Stimulated activated CD4-positive, alpha-beta T cell treated with anti-CD3 and anti-CD28 coated beads, Interleukin-1b, Interleukin-23, amount 100 ng/mL, for 1 hour (primary cell): ENCODE data around the gene H2AZ2.
"Not testable (repeated sequence)": the region's sequence is repeated elsewhere in the genome, so short reads cannot be mapped to it uniquely, and the experiment has no call there.

Source experiments
- DNase-seq, 2 donors: peaks; one replicate each; pipeline ENCODE4 v3.0.0-alpha.2; 2020; ENCODE audit warnings: low read depth in 2 of 2

Gene H2AZ2

DNA sequence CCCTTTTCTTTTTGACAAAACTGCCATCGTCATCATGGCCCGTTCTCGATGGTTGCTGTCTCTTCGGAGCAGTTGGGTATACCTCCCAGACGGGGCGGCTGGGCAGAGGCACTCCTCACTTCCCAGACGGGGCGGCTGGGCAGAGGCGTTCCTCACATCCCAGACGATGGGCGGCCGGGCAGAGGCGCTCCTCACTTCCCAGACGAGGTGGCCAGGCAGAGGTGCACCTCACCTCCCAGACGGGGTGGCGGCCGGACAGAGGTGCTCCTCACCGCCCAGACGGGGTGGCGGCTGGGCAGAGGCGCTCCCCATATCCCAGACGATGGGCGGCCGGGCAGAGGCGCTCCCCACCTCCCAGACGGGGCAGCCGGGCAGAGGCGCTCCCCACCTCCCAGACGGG, 22.9 kb upstream of the H2AZ2 start:
- DNase-seq, result not testable (repeated sequence)

DNA sequence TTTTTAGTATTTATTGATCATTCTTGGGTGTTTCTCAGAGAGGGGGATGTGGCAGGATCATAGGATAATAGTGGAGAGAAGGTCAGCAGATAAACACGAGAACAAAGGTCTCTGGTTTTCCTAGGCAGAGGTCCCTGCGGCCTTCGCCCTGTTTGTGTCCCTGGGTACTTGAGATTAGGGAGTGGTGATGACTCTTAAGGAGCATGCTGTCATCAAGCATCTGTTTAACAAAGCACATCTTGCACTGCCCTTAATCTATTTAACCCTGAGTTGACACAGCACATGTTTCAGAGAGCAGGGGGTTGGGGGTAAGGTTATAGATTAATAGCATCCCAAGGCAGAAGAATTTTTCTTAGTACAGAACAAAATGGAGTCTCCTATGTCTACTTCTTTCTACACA, 22.4 kb upstream of the H2AZ2 start:
- not testable (repeated sequence) for DNase-seq

DNA sequence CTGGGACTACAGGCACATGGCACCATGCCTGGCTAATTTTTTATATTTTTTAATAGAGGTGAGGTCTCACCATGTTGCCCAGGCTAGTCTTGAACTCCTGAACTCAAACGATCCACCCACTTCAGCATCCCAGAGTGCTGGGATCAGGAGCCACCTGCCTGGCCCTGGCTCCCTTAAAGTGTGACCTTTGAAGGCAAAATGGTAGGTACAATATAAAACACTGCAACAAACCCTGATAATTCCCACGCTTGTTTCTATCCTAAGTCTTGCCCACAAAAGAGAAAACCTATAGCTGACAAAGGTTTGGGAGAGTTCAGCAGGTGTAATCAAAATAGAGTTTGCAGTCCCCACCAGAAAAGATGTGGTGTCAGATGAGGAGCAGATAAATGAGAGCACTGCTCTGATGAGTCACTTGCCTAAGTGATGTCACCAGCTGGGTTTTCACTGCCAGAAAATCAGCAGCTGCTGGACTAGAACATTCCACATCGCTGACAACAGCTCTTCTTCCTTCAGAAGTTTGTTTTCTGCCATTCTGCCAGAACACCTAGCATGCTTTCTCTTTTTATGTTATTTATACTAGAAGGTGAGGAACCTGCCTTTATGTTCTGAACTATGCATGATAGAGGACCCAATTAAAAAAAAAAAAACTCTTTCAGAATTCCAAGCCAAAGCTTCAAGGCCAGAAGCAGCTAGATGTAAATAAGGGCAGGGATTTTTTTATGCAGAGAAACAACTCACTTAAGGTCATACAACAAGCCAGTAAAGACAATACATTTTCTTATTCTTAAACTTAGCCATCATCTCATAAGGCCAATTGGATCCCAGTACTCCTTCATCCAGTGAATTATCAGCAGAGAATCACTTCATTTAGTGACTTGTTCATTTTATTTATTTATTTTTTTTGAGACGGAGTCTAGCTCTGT, 19.4 kb upstream of the H2AZ2 start:
- no peak for DNase-seq

DNA sequence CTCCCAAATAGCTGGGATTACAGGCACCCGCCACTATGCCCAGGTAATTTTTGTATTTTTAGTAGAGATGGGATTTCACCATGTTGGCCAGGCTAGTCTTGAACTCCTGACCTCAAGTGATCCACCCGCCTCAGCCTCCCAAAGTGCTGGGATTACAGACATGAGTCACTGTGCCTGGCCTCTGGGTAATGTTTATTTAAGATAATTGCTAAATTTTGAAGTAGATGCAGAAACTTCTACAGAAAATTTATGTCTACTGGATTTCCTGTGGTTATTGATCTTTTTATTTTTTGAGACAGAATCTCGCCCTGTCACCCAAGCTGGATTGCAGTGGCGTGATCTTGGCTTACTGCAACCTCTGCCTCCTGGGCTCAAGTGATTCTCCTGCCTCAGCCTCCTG, 14.1 kb upstream of the H2AZ2 start:
- not testable (repeated sequence) for DNase-seq

DNA sequence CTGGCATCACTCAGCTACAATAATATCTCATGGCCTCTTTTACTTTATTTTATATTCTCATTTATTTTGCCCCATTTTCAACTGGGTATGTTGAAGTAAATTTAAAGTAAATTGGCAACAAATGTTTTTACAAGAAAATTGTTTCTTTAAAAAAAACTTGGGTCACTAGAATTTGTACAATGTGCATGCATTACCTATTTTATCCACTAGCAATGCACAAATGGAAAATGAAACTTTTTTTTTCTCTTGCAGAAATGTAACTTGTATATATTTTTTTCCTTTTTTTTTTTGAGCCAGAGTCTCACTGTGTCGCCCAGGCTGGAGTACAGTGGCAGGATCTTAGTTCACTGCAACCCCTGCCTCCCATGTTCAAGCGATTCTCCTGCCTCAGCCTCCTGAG, 10.3 kb upstream of the H2AZ2 start:
- DNase-seq, result no peak

DNA sequence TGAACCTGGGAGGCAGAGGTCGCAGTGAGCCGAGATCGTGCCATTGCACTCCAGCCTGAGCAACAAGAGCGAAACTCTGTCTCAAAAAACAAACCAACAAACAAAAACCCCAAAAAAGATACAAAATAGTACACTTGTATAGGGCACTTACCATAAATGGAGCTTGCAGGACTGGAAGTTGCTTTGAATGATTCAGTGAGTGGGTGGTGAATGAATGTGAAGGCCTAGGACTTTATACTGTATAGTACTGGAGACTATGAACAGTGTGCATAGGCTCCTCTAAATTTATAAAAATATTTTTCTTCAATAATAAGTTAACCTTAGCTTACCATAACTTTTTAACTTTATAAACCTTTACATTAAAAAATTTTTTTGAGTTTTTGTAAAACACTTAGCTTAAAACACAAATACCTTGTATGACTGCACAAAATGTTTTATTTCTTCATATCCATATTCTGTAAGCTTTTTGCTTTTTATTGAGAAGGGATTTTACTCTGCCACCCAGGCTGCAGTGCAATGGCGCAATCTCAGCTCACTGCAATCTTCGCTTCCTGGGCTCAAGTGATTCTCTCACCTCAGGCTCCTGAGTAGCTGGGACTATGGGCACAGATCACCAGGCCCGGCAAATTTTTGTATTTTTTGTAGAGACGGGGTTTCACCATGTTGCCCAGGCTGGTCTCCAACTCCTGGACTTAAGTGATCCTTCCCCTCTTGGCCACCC, 6.9 kb upstream of the H2AZ2 start:
- DNase-seq, result no peak

DNA sequence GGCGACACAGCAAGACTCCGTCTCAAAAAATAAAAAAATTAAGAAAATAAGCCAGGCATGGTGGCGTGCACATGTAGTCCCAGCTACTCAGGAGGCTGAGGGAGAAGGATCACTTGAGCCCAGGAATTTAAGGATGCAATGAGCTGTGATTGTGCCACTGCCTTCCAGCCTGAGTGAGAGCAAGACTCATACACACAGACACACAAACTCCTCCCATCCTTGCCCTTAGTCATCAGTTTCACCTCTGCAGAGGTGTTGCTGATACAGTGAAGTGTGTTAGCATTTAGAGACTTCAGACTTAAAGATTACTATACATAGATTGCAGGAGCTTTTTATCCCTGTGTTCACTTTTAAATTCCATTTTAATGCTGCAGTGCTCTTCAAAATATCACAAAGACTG, 5.5 kb upstream of the H2AZ2 start:
- DNase-seq, result no peak

DNA sequence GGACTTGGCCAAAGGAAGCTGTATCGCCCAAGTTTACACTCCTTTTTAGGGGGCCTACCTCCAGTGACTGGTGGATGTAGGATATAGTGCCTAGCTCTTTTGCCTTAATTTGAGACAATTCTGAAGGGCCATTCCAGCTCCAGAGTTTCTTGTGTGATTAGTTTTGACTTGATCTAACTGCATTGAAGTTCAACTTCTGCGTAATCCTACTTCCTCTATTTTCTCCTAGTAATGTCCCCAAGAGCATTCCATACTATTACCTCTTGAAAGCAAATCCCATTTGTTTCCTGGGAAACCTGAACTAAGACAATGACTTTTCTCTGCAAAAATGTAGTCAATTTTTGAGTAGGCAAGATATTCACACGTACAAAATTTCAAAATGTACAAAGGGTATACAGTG, 4.7 kb upstream of the H2AZ2 start:
- no peak for DNase-seq

DNA sequence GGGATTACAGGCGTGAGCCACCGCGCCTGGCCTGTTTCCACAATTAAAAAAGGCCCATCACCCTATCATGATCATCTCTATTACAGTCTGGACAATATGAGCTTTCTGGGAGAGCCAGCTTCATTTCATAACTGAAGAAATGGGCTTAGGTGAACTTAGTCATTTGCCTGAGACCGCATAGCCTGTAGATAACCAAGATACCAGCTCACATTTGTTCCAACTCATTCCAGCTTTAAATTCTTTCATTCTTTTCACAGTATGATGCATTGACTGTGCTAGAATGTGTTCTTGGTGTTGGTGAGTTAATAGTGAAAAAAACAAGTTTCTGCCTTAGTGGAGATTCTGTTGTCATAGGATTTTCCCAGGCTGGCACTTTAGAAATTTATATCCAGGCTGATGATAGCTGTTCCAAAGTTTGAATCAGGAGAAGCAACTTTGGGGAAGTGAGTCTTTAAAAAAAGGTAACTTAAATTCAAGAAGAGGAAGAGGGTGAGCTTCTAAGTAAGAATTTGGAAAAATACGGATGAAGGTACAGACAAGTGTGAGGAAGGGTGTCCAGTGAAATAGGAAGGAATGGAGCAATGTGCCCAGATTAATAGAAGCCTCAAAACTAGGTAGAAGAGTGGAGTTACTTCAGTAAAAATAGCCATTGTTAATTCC, 2.1 kb upstream of the H2AZ2 start:
- DNase-seq, result no peak

DNA sequence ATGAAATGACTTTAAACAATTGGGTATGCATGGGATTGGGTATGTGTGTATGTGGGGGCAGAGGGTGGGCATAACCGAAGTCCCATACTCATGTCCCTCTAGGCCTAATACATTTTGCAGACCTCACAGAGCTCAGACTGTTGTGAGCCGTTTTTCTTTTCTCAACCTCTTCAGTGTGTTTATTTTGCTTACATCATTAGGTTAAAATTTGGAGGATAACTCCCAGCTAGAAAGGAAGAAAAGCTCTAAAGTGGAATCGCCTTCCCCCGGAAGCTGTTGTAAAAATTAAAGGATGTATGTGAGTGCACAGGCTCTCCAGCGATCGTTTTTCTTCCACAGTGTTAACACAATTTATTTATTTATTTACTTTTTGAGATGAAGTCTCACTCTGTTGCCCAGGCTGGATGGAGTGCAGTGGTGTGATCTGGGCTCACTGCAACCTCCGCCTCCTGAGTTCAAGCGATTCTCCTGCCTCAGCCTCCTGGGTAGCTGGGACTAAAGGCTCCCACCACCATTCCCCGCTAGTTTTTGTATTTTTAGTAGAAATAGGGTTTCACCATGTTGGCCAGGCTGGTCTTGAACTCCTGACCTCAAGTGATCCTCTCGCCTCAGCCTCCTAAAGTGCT, 1.5 kb upstream of the H2AZ2 start:
- DNase-seq, result no peak

DNA sequence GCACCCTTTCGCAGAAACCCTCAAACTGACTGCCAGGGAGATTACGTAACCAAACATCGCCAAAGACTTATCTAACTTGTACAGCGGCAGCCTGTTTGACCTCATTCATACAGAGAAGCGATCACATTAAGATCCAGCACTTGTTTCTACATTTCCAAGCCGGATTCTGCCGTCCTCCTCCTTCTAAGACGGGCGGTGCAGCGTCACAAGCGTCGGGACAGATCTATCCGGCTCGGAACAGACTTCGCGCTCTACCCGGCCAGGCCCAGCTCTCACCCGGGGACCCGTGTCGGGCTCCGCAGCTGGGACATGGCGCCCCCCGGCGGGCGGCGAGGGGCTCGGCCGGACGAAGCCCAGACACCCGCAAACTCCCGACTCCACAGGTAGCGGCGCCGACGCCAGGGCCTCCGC, 373 bp downstream of the H2AZ2 start:
- peak; percentile 64 to 75 for DNase-seq

DNA sequence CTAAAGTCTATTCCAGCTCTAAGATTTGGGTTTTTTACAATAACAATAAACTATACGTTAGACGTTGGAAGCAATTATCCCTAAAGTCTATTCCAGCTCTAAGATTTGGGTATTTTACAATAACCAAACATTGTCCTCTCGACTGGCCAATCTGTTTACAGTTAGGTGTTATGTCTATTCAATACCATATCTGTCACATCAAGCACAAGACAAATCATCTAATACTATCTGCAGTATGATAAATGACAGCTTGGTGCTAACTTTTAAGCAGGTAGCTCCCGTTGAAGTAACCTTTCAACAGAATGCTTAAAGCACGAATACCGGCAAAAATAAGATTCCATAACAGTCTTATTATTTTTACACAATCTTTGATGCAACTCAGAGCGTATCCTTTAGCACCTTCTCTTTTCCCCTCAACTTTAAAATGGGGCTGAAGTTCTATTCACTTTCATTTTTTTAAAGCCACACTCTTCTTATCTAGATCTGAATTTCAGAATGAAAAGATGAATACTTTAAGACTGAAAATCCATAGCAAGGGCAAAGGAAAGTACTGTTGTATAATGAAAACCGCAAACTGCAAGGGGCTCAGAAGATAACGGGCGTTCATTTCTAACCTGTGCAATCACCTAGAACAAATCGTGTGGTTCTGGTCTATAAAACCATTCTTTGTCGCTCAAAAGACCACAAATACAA, 925 bp downstream of the H2AZ2 start:
- no peak for DNase-seq

DNA sequence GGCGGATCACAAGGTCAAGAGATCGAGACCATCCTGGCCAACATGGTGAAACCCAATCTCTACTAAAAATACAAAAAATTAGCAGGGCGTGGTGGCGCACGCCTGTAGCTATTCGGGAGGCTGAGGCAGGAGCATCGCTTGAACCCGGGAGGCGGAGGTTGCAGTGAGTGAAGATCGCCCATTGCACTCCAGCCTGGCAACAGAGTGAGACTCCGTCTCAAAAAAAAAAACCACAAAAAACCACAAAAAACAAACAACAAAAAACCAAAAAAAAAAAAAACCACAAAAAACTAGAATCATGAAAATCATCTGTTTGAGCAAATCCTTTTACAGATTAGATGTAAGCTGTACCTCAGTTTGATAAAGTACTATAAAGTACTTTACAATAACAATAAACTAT, 1.5 kb downstream of the H2AZ2 start:
- not testable (repeated sequence) for DNase-seq

DNA sequence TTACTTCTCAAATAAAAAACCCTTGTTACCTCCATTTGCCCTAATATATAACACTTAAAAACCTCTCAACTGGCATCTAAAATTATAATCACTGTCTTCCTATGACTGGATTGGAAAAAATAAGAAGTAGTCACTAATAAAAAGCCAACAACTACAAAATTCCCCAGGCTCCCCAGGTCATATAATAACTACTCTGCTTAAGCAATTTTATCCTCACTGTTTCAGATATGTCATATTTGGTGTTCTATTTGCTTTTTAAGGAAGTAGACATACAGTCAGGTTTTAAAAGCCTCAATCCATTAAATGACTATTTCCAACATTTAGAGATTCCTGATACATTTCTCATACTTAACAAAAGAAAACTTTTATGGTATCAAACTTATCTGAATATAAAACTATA, 2.4 kb downstream of the H2AZ2 start:
- DNase-seq, result no peak

DNA sequence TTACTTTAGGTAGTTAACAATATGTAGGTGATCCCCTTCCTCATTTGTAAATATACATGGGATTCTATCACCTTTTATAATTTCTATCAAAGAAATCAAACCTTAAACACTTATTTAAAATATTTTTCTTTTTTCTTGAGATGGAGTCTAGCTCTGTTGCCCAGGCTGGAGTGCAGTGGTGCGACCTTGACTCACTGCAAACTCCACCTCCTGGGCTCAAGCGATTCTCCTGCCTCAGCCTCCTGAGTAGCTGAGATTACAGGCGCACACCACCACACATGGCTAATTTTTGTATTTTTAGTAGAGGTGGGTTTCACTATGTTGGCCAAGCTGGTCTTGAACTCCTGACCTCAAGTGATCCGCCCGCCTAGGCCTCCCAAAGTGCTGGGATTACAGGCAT, 4.4 kb downstream of the H2AZ2 start:
- DNase-seq, result not testable (repeated sequence)

DNA sequence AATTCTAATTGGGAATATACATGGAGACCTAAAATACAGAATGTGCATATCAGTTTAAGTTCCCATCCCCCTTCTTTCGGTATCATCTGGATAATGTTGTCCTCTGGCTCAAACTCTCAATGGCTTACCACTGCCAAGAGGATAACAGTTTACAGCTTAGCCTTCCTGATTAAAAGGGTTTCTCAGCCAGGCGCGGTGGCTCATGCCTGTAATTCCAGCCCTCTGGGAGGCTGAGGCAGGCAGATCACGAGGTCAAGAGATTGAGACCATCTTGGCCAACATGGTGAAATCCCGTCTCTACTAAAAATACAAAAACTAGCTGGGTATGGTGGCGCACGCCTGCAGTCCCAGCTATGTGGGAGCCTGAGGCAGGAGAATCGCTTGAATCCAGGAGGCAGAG, 5.2 kb downstream of the H2AZ2 start:
- DNase-seq, result not testable (repeated sequence)

DNA sequence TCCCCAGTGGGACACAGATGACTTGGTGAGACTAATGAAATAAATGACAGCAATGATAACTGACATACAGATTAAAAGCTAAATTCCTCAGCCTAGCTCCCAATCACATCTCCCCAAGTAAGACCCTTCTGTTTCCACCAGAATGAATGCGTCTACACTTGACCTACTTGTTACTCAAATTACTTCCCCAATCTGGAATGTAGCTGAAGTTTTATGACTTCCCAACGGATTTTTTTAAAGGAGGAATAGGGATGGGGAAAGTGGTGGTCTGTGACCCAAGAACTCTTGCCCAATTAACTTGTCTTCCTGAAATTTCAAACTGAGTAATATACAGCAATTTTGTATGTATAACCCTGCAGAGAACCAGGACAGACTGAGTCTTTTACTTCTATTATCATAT, 9.1 kb downstream of the H2AZ2 start:
- no peak for DNase-seq

DNA sequence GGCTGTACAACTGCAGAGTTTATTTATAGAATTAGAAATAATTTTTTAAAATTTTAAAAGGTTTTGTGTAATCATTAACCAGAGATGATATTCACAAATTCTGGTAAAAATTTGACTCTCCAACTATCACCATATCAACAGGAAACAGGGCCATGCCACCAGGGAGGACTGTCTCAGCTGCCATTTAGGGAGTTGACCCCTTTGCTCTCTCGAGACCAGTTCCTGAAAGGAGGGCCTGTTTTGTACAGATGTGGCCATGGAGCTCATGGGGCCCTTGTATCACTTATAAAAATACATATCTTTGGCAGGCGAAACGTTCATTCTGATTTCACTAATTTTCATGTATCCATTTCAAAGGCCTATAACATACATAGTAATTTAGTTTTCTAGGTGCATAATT, 20.3 kb downstream of the H2AZ2 start:
- DNase-seq, result no peak

DNA sequence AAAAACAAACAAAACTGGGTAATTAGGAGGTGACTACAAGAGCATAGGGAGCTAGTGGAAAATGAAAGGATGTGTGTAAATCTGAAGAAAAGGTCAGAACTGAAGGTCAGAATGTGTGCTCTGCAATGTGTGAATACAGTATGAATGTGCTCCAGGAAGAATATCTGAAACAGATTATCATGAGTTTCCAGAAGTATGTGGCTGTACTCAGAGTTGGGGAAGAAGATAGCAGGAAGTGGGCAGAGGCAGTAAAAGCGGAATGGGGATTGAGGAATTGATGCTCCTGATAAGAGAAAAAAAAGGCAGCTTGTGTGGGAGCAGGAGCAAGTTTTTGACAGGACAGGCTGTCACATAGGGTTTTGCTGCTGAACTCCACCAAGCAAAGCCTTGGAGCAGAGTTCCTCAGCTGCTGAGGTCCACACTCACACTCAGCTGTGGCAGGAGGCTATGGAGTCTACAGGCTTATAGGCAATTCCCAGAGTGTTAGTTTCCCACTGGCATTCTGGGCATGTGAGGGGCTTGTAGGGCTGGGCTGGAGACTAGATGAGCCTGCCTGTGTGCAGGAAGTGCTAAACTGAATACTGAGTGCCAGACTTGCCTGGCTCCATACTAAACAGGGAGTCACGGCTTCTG, 22.9 kb downstream of the H2AZ2 start:
- DNase-seq, result no peak

DNA sequence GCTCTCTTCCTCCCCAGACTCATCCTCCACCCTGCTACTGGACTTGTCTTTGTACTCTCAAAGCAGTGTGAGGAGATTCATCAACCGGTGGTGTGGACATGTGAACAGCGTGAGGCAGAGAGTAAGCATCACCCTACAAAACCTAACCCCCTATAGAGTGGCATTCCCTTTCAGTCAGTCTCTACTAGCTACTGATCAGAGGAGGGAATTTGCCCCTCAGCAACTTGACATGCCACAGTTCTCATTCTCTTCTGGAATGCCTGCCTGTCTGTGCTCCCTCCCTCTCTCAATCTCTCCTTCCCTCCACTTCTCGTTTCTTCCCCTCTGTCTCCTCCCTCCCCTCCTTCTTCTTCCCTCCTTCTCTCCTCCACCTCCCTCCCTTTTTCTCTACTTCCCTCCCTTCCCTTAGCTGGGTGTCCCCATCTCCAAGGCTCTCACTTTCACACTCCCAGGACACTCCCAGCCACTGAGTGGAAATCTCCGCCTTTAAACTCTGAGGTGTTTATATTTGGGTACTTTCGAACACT, 24.6 kb downstream of the H2AZ2 start:
- no peak for DNase-seq

DNA sequence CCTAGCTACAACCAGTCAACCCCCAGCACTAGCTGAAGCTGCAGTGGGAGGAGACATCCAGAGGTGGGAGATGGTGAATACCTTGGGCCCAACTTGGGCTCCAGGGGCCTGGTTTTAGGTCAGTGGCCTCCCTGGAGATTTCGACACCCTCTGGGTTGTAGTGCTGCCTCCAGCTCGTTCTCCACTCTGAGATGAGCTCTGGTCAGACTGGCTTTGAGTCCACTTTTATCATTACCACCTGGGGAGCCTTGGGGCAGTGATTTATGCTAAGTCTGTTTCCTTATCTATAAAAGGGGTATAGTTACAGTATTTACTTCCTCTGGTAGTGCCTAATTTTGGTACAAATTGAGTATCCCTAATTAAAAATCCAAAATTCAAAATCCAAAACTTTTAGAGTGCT, 28.6 kb downstream of the H2AZ2 start:
- DNase-seq, result no peak
